ENCODE results near the gene DOP1A.

The DOP1A gene, protein sequence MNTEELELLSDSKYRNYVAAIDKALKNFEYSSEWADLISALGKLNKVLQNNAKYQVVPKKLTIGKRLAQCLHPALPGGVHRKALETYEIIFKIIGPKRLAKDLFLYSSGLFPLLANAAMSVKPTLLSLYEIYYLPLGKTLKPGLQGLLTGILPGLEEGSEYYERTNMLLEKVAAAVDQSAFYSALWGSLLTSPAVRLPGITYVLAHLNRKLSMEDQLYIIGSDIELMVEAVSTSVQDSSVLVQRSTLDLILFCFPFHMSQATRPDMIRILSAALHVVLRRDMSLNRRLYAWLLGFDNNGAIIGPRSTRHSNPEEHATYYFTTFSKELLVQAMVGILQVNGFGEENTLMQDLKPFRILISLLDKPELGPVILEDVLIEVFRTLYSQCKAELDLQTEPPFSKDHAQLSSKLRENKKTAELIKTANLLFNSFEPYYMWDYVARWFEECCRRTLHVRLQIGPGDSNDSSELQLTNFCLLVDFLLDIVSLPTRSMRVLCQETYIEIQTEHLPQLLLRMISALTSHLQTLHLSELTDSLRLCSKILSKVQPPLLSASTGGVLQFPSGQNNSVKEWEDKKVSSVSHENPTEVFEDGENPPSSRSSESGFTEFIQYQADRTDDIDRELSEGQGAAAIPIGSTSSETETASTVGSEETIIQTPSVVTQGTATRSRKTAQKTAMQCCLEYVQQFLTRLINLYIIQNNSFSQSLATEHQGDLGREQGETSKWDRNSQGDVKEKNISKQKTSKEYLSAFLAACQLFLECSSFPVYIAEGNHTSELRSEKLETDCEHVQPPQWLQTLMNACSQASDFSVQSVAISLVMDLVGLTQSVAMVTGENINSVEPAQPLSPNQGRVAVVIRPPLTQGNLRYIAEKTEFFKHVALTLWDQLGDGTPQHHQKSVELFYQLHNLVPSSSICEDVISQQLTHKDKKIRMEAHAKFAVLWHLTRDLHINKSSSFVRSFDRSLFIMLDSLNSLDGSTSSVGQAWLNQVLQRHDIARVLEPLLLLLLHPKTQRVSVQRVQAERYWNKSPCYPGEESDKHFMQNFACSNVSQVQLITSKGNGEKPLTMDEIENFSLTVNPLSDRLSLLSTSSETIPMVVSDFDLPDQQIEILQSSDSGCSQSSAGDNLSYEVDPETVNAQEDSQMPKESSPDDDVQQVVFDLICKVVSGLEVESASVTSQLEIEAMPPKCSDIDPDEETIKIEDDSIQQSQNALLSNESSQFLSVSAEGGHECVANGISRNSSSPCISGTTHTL (N-terminal part only)

GRCh38 chr6:83067448-83068439, at the start of gene DOP1A:
Gene DOP1A, plus strand, starts transcription at chr6:83067671. Its CDS starts 29,307 bp downstream, at chr6:83096978.
- ATAC-seq = peak; percentile 88 to 90

GRCh38 chr6:83019741-83020140, 47.7 kb upstream of the DOP1A start:
- no peak for ATAC-seq

GRCh38 chr6:83031689-83032088, 35.8 kb upstream of the DOP1A start:
- no peak for ATAC-seq

DNA sequence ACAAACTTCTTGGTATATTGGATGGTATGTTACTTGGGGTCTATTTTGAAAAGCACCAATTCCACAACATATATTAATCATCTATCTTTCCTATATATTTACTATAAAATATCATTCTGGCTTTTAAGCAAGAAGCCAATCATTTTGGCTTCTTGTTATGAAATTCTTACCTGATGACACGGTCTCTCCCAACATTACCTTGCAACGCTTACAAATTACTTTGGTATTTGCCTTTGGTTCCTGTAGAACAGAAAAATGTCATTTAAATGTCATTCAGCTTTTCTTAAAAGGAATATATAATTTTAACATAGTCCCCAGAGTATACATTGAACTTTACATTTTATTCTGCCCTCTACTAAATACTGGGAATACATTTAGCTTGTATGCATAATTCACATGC, 29.2 kb upstream of the DOP1A start:
- no peak for ATAC-seq

- ATAC-seq = no peak
Measured at GRCh38 chr6:83042467-83043053, 24.9 kb upstream of the DOP1A start.

DNA sequence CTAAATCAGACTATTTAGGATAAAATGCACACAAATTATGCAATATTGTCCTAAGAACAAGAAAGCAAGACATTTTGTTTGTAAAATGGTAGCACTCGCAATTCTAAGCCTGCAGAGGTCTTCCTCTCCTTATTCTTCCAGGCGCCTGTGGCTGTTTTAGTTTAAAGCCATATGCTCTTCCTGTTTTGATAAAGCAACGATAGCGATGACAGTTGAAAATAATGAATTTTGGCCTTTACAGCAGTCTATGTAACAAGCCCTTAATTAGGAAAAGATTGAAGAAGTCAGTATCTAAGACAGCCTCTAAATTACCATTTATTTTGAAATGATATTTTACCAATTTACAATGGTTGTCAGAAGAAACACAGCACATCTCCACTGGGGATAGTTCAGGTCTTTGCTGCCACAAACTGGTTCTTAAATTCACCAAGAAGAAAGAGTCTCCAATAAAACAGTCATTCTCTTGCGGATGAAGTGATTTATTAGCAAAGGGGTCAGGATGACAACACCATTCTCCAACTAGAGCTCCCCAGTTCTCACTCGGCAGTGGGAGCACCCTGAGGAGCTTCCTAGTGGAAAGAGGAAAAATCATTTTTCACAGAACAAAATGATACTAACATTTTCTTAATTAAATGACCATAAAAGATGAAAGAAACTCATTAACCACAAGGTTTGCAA, 23.2 kb upstream of the DOP1A start:
- ATAC-seq = no peak

DNA sequence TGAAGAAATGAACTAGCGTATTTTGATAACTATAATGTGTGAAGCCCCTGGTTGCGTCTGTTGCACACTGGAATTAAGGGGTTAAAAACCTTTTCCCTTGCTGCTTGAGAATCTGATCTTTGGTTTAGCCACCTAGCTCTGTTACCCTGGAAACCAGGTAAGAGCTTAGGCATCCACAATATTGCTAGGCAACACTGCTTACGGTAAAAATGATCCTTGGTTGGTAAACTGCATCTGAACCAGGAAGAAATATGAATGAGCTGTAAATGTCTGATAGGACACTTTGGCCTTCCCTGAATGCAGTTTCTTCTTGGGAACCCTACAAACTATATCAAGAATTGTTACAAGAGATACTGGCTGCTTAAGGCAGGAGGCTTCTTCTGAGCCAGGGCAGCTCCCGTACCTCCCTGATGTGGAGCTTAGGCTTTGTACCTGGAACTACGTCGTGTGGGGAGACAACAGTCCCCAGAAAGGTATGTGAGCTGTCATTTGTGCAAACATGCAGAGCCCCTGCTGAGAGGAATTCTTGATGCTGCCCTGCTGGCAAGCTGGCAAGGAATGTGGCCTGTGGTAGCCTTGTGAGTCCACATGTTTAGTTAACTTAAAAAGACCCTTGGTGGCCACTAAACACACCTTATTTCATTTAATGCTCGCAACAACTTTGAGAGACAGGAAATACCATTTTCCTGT, 20.3 kb upstream of the DOP1A start:
- no peak for ATAC-seq

DNA sequence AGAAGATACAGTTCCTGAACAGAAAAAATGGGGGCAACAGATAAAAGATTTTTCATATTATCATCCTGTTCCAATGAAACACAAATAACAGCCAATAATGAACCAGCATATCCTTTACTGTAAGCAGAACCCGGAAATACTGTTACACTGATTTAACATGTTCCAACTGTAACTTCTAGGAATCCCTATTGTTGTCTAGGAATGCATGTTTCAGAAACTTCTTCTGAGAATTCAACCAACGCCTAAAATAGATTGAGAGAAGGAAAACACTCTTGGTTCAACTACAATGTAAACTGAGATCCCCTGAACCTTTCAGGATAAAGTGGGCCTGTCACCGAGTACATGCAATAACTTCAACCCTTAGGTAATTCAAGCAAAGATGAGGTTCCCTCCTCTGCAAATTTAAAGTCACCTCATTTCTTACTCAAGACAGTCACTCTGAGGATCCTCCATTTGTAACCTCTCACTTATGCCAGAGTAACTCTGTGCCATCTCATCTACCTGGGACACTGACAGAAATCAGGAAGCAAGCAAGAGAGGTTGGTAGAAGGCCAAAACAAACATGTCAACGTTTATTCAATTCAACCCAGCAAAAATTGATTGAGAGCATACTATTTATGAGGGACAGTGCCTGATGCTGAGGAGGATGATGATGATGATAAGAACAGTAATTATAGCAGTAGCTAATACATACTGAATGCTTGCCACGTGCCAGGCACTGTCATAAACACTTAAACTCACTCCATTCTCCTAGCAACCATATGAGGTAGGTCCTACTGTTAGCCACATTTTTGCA, 15.9 kb upstream of the DOP1A start:
- no peak for ATAC-seq

- no peak for ATAC-seq
Measured at GRCh38 chr6:83053678-83054077, 13.8 kb upstream of the DOP1A start.

DNA sequence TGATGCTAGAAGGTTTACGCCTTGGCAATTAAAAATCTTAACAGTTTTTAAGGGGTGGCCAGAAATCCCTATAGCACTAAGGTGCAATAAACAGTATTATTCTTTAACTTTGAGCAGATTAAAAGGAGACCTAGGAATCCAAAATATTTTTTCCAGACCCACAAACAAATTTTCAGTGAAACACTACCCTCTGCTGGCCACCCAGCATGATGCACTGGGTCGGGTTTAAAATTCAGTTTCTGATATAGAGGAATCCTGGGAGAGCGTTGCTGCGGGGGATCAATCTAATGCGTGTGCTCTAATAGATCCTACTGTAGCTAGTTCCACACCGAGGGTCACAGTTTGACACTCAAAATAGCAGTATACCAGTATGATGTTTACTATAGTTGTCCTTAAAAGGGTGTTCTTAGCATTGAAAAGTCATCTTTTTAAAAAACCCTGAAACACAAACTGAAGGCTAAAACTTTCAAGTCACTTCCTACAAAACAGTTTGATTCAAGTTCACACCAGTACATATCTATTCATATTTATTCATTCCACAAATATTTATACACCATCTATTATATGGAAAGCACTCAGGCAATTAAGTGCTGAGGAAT, 12.0 kb upstream of the DOP1A start:
- peak in 1 of 2 donors; percentile 43 for ATAC-seq

DNA sequence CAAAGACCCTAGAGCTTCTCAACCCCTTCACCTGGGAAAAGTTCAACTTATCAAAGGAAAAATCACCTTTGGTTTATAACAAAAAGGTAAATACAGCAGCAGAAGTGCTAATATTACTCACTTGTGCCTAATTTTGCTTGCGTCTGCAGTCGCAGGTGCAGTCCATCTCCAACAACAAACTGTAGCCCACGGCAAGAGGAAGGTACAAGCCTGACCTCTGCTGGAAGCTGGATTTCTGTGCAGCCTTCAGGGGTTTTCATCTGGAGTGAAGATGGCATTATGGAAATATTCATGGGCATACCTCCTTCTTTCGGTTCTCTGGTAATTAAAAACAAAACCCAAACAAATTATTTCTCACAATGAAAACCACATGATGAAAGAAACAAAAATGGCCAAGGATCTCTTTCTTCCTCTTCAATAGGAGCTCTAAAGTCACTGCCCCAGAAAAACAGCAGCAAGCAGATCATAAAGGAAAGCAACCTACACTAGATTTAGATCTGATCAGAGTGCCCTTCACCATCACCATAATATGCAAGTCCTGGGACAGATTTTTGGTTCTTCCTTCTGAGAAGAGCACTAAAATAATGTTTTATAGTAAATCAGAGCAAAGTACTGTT, 9.7 kb upstream of the DOP1A start:
- no peak for ATAC-seq

DNA sequence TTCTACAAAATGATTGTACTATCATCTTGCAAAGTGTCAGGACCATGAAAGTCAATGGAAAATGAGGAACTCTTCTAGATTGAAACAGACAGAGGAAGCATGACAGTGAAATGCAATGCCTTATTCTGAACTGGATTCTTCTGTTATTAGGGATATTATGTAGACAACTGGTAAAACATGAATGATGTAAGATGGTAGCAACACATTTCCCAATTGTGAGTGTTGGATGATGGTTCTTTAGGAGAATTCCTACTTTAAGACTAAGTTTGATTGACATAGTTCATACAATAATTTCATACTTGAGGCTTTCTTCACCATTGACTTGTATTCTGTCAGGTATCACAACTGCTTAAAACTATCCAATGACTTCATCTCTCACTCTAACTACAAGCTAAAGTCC, 6.3 kb upstream of the DOP1A start:
- ATAC-seq = no peak

DNA sequence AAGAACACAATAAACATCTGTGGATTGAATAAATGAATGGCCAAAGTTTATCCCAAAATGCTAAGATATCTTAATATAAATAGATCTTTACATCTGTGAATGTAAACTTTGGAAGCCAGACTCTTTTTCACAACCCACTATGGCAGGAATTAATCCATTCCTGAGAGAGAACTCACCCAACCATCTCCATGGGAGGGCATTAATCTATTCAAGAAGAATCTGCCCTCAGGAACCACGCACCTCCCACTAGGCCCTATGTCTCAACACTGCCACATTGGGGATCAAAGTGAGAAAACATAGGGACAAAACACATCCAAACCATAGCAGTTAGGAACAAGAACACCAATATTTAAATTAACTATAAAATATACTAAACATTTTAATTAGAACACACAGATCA, 5.2 kb upstream of the DOP1A start:
- no peak for ATAC-seq

GRCh38 chr6:83065511-83066192, 1.8 kb upstream of the DOP1A start, which contains the start of gene UBE3D:
Gene UBE3D, minus strand, starts transcription at chr6:83065841. Its CDS starts 123 bp downstream, at chr6:83065718.
- peak; percentile 70 to 77 for ATAC-seq

DNA sequence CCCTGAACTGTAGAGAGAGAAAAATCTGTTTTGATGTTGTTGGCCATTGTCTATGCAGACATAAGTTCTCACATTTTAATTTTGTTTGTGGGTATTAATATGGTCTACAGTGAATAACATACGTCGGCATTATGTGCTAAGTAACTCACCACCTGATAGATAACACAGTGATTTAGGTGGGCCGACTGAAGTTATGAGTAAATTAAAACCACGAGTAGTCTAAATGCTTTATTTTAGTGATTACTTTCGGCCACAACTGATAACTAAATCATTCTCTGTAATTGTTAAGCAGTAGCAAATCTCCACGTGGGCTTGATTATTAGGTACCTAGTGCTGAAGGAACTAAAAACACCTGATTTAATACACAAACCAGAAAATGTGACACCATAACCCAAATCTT, 1.1 kb downstream of the DOP1A start:
- ATAC-seq = no peak

DNA sequence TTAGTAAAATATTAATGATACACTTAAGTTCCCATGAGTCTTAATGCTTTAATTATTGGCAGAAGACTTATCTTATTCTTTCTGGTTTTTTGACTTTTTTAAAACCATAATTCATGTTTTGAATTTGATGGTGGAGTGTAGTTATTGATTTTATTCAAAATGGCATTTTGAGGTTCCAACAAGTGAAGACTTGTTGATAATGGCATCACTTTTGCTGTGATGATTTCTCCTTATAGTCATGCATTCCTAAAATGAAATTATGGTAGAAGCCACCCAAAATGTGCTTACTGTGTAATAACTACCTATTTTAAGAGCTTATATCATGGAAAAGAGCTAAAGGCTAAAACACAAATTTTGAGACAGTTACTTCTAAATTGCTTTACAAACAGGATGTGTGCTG, 2.2 kb downstream of the DOP1A start:
- ATAC-seq = no peak

DNA sequence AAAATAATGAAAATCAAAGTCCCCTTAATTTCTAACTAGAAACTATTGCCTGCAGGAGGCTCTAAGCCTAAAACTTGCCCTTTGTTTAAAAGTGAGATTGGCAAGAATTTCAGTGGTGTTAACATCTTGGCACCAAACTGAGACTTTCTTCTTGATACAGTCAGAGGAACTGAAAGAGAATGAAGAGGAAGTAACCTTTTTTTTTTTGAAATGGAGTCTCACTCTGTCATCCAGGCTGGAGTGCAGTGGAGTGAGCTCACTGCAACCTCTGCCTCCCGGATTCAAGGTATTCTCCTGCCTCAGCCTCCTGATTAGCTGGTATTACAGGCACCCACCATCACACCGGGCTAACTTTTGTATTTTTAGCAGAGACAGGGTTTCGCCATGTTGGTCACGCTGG, 3.6 kb downstream of the DOP1A start:
- ATAC-seq = no peak

GRCh38 chr6:83071707-83072106, 4.2 kb downstream of the DOP1A start:
- ATAC-seq = no peak
